GF-D8 (cell line): Measurements from ENCODE around the gene SRI.

ENCODE experiments used
- DNase-seq: peaks from one replicate; lab custom pipeline; 2025; lab: John Stamatoyannopoulos, UW

The SRI gene

GRCh38 chr7:88224601-88225275 is 4.9 kb upstream of the SRI start:
- no peak for DNase-seq

GRCh38 chr7:88223265-88223664 is 3.4 kb upstream of the SRI start:
- DNase-seq: no peak

GRCh38 chr7:88218836-88219605 is 817 bp downstream of the SRI start:
- peak; percentile 52 for DNase-seq

- no peak for DNase-seq
Observed at GRCh38 chr7:88218429-88218745, 1.5 kb downstream of the SRI start.

GRCh38 chr7:88217675-88218428 is 2.0 kb downstream of the SRI start:
- DNase-seq: peak; percentile 52

- DNase-seq: no peak
Observed at GRCh38 chr7:88216276-88216675, 3.6 kb downstream of the SRI start.

GRCh38 chr7:88215295-88215694 is 4.5 kb downstream of the SRI start:
- DNase-seq: no peak

GRCh38 chr7:88214456-88214855 is 5.4 kb downstream of the SRI start:
- no peak for DNase-seq

GRCh38 chr7:88212918-88213317 is 6.9 kb downstream of the SRI start:
- DNase-seq: no peak

- no peak for DNase-seq
Observed at GRCh38 chr7:88208521-88208920, 11.3 kb downstream of the SRI start.

- no peak for DNase-seq
Observed at GRCh38 chr7:88206254-88206653, 13.6 kb downstream of the SRI start.

GRCh38 chr7:88205179-88205578 is 14.7 kb downstream of the SRI start:
- DNase-seq: no peak

GRCh38 chr7:88204525-88205110 is 15.2 kb downstream of the SRI start:
- DNase-seq: no peak

GRCh38 chr7:88203401-88203800 is 16.4 kb downstream of the SRI start:
- no peak for DNase-seq

- no peak for DNase-seq
Observed at GRCh38 chr7:88202799-88203198, 17.0 kb downstream of the SRI start.

- no peak for DNase-seq
Observed at GRCh38 chr7:88202278-88202677, 17.6 kb downstream of the SRI start.

- DNase-seq: no peak
Observed at GRCh38 chr7:88201305-88201704, 18.5 kb downstream of the SRI start.

- no peak for DNase-seq
Observed at GRCh38 chr7:88200789-88201188, 19.0 kb downstream of the SRI start.

- no peak for DNase-seq
Observed at GRCh38 chr7:88200261-88200660, 19.6 kb downstream of the SRI start.

GRCh38 chr7:88191911-88192310 is 27.9 kb downstream of the SRI start:
- no peak for DNase-seq

GRCh38 chr7:88185650-88186049 is 34.2 kb downstream of the SRI start:
- no peak for DNase-seq

GRCh38 chr7:88184848-88185304 is 35.0 kb downstream of the SRI start:
- DNase-seq: no peak

GRCh38 chr7:88183051-88183450 is 36.8 kb downstream of the SRI start:
- DNase-seq: no peak
